ENCODE measurements around the gene IMP3. TPM values are rescaled to one million over a fixed set of nuclear protein-coding genes. Genes with fewer than 3 reads are reported as not detected.

The IMP3 gene
- total RNA-seq, 2 donors from 2014 or later = 125 to 277 TPM

GRCh38 chr15:75672646-75673425, 32.8 kb upstream of the IMP3 start:
- no peak for DNase-seq (ENCODE audit: low spot score)
- H3K9me3 ChIP-seq = no peaks in the 10 kb centered on the region
- 27% methylated on average over 14 of the region's 14 CpGs for WGBS
- peak overlapping the region; percentile 51 to 60 for H3K27ac ChIP-seq
- no peaks in the 10 kb centered on the region for H3K36me3 ChIP-seq
- TF ChIP-seq CTCF (IDR thresholded peaks at IDR 0.05) (no peak), POLR2AphosphoS5 (IDR thresholded peaks at IDR 0.05) (peak; percentile 30)
- H3K27me3 ChIP-seq (replicated peaks; ENCODE audit: insufficient read depth) = no peaks in the 10 kb centered on the region
- no peak overlapping the region for H3K4me3 ChIP-seq
- intact Hi-C loops (cut with DNase I) = loop anchor here (5.0 kb wide), 1 partner anchor 36 kb away; no protein-coding TSS in a partner anchor
- H3K4me1 ChIP-seq (replicated peaks) = peaks cover 6% of the 10 kb centered on the region

GRCh38 chr15:75671730-75672602, 31.9 kb upstream of the IMP3 start:
- TF ChIP-seq CTCF (IDR thresholded peaks at IDR 0.05) = no peak
- no peak for TF ChIP-seq POLR2AphosphoS5 (IDR thresholded peaks at IDR 0.05)
- no peak for TF ChIP-seq POLR2A (IDR thresholded peaks at IDR 0.05)
- Histone ChIP-seq H3K4me1 (replicated peaks) (peaks cover 6% of the 10 kb centered on the region), H3K27me3 (replicated peaks; ENCODE audit: insufficient read depth) (no peaks in the 10 kb centered on the region), H3K27ac (peak overlapping the region in 1 of 2 donors; percentile 51), H3K36me3 (no peaks in the 10 kb centered on the region), H3K4me3 (no peak overlapping the region), H3K9me3 (no peaks in the 10 kb centered on the region)
- no peak for DNase-seq (ENCODE audit: low spot score)
- WGBS = 55% methylated on average over 11 of the region's 11 CpGs
- intact Hi-C loops (cut with DNase I) = loop anchor here (5.0 kb wide), 1 partner anchor 35 kb away; no protein-coding TSS in a partner anchor

- H3K9me3 ChIP-seq = no peaks in the 10 kb centered on the region
- H3K27me3 ChIP-seq (replicated peaks; ENCODE audit: insufficient read depth) = no peaks in the 10 kb centered on the region
- DNase-seq (ENCODE audit: low spot score) = no peak
- no peak overlapping the region for H3K27ac ChIP-seq
- peaks cover 6% of the 10 kb centered on the region for H3K4me1 ChIP-seq (replicated peaks)
- WGBS = 69% methylated on average over 6 of the region's 6 CpGs
- H3K36me3 ChIP-seq = no peaks in the 10 kb centered on the region
- no peak overlapping the region for H3K4me3 ChIP-seq
- intact Hi-C loops (cut with DNase I) = loop anchor here (5.0 kb wide), 1 partner anchor 33 kb away; no protein-coding TSS in a partner anchor
- TF ChIP-seq POLR2AphosphoS5 (IDR thresholded peaks at IDR 0.05) (no peak), CTCF (IDR thresholded peaks at IDR 0.05) (no peak)
Observed at GRCh38 chr15:75669879-75670212, 29.8 kb upstream of the IMP3 start.

GRCh38 chr15:75669191-75669878, 29.3 kb upstream of the IMP3 start:
- Histone ChIP-seq H3K4me1 (replicated peaks) (peaks cover 6% of the 10 kb centered on the region), H3K4me3 (no peak overlapping the region), H3K27ac (no peak overlapping the region), H3K36me3 (no peaks in the 10 kb centered on the region), H3K27me3 (replicated peaks; ENCODE audit: insufficient read depth) (no peaks in the 10 kb centered on the region), H3K9me3 (no peaks in the 10 kb centered on the region)
- no peak for DNase-seq (ENCODE audit: low spot score)
- intact Hi-C loops (cut with DNase I) = no loop called here
- TF ChIP-seq CTCF (IDR thresholded peaks at IDR 0.05) (no peak), POLR2AphosphoS5 (IDR thresholded peaks at IDR 0.05) (no peak), POLR2A (IDR thresholded peaks at IDR 0.05) (no peak)
- 60% methylated on average over 14 of the region's 14 CpGs for WGBS

Measured in prostate gland (tissue), 2 donors.